ENCODE measurements around the gene MOV10. TPM values are rescaled to one million over a fixed set of nuclear protein-coding genes. Genes with fewer than 3 reads are reported as not detected.
A peak's percentile ranks its signal among the peaks of the same experiment; 100 is the strongest.

The MOV10 gene
- total and polyA plus RNA-seq, 9 of the 15 experiments (the other 6 are each of a cell fraction or from before 2014, with no cell fraction given) = 16.7 to 105 (median 49.5) TPM

DNA sequence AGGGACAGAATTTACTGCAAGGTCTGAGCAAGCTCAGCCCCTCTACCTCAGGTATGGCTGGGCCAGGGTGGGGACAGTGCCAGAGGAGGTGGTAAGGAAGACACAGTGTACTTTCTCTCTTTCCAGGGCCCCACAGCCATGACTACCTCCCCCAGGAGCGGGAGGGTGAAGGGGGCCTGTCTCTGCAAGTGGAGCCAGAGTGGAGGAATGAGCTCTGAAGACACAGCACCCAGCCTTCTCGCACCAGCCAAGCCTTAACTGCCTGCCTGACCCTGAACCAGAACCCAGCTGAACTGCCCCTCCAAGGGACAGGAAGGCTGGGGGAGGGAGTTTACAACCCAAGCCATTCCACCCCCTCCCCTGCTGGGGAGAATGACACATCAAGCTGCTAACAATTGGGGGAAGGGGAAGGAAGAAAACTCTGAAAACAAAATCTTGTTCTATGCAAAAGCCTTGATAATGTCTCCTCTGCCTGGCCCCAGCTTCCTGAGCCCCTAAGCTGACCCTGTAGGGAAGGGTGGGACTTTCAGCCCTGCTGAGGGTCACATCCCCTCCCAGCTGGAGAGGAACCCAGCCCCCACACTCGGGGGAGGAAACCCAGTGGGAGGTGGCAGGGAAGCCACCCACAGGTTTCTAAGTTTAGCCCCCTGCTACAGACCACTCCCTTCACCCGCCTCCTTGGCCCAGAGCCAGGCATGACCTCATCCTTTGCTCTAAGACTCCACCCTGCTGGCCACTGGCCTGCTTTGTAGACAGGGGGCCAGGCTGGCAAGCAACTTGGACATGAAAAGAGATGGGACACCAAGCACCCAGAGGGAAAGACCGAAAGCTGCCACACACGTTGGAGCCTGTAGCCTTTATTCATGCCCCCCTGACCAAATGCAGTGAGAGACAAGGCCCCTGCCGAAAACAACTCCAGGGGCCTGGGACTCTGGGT, 26.1 kb downstream of the MOV10 start (continued):
- TF ChIP-seq ZNF318 (IDR thresholded peaks at IDR 0.05; ENCODE audit: borderline replicate concordance in 1 of 2, low read depth in 1 of 2) (peak in 1 of 2 experiments; percentile 95; a peak in 2 of 4 replicates), MTA3 (IDR thresholded peaks at IDR 0.05; ENCODE audit: borderline replicate concordance) (peak; percentile 96), ZNF354B (CRISPR knock-in tag; IDR thresholded peaks at IDR 0.05) (no peak), HDGF (IDR thresholded peaks at IDR 0.05) (peak; percentile 44; the same call in 1 of the 2 replicates), CBFA2T3 (IDR thresholded peaks at IDR 0.05) (peak; percentile 82), KDM5B (IDR thresholded peaks at IDR 0.05; ENCODE audit: insufficient replicate concordance, low read depth, low read length) (peak; percentile 23), NFXL1 (CRISPR knock-in tag; IDR thresholded peaks at IDR 0.05) (no peak), SAFB (IDR thresholded peaks at IDR 0.05; ENCODE audit: borderline replicate concordance, low read depth, low read length) (no peak), TCF7 (IDR thresholded peaks at IDR 0.05; ENCODE audit: borderline replicate concordance) (peak; percentile 68; the same call in 1 of the 2 replicates), TRIM28 (IDR thresholded peaks at IDR 0.05) (peak; percentile 79; the same call in 1 of the 2 replicates), ZBTB26 (CRISPR knock-in tag; IDR thresholded peaks at IDR 0.05) (peak; percentile 4; the same call in 1 of the 2 replicates), MTA2 (IDR thresholded peaks at IDR 0.05; ENCODE audit: low read depth) (peak; percentile 48), RBM22 (IDR thresholded peaks at IDR 0.05; ENCODE audit: low read depth, low read length, poor library complexity, severe bottlenecking) (no peak)
- TF ChIP-seq, protein P1, sequence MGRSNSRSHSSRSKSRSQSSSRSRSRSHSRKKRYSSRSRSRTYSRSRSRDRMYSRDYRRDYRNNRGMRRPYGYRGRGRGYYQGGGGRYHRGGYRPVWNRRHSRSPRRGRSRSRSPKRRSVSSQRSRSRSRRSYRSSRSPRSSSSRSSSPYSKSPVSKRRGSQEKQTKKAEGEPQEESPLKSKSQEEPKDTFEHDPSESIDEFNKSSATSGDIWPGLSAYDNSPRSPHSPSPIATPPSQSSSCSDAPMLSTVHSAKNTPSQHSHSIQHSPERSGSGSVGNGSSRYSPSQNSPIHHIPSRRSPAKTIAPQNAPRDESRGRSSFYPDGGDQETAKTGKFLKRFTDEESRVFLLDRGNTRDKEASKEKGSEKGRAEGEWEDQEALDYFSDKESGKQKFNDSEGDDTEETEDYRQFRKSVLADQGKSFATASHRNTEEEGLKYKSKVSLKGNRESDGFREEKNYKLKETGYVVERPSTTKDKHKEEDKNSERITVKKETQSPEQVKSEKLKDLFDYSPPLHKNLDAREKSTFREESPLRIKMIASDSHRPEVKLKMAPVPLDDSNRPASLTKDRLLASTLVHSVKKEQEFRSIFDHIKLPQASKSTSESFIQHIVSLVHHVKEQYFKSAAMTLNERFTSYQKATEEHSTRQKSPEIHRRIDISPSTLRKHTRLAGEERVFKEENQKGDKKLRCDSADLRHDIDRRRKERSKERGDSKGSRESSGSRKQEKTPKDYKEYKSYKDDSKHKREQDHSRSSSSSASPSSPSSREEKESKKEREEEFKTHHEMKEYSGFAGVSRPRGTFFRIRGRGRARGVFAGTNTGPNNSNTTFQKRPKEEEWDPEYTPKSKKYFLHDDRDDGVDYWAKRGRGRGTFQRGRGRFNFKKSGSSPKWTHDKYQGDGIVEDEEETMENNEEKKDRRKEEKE (IDR thresholded peaks at IDR 0.05; ENCODE audit: borderline replicate concordance in 1 of 2, control insufficient read depth in 1 of 2, low read depth in 2 of 2, low read length in 1 of 2) = peak in 1 of 2 experiments; percentile 82; a peak in 1 of 4 replicates
